ENCODE measurements around the gene FADS1.

FADS1 gene

GRCh38 chr11:61837411-61838005, 20.7 kb upstream of the FADS1 start:
- Mint-ChIP-seq H3K27ac (no peak overlapping the region), H3K27me3 (peaks cover 0 to 4% of the 10 kb centered on the region in 2 donors)

GRCh38 chr11:61836193-61836592, 19.4 kb upstream of the FADS1 start:
- Mint-ChIP-seq H3K27me3 (peaks cover 0 to 4% of the 10 kb centered on the region in 2 donors), H3K4me3 (no peak overlapping the region), H3K9me3 (peaks cover 3 to 7% of the 10 kb centered on the region in 2 donors), H3K4me1 (peaks cover 28 to 52% of the 10 kb centered on the region in 2 donors), H3K27ac (no peak overlapping the region), H3K36me3 (peaks cover 63 to 75% of the 10 kb centered on the region in 2 donors)
- no peak for DNase-seq
- ATAC-seq (replicated peaks) = no peak

More at GRCh38 chr11:61837411-61838005, 20.7 kb upstream of the FADS1 start:
- no peak for DNase-seq
- ATAC-seq (replicated peaks) = no peak
- Mint-ChIP-seq H3K4me3 (no peak overlapping the region), H3K9me3 (peaks cover 3 to 7% of the 10 kb centered on the region in 2 donors), H3K4me1 (peaks cover 21 to 38% of the 10 kb centered on the region in 2 donors), H3K36me3 (peaks cover 69 to 79% of the 10 kb centered on the region in 2 donors)

- DNase-seq (peak; percentile 74), ATAC-seq (replicated peaks) (peak; percentile 99)
- H3K27ac Mint-ChIP-seq = peak overlapping the region; percentile 98
- H3K36me3 Mint-ChIP-seq = peaks cover 60 to 73% of the 10 kb centered on the region in 2 donors
- peaks cover 3 to 7% of the 10 kb centered on the region in 2 donors for H3K9me3 Mint-ChIP-seq
- H3K4me3 Mint-ChIP-seq = peak overlapping the region; percentile 72 to 75
- peaks cover 0 to 4% of the 10 kb centered on the region in 2 donors for H3K27me3 Mint-ChIP-seq
- H3K4me1 Mint-ChIP-seq = peaks cover 40 to 68% of the 10 kb centered on the region in 2 donors
Observed at GRCh38 chr11:61834278-61835048, 17.7 kb upstream of the FADS1 start.

- Mint-ChIP-seq H3K4me1 (peaks cover 42 to 71% of the 10 kb centered on the region in 2 donors), H3K36me3 (peaks cover 59 to 71% of the 10 kb centered on the region in 2 donors), H3K9me3 (peaks cover 2 to 7% of the 10 kb centered on the region in 2 donors), H3K4me3 (peak overlapping the region; percentile 72 to 75), H3K27me3 (peaks cover 0 to 4% of the 10 kb centered on the region in 2 donors), H3K27ac (peak overlapping the region; percentile 98)
- ATAC-seq (replicated peaks) (no peak), DNase-seq (no peak)
Observed at GRCh38 chr11:61833926-61834277, 17.1 kb upstream of the FADS1 start.

- ATAC-seq (replicated peaks) (no peak), DNase-seq (no peak)
- Mint-ChIP-seq H3K4me3 (peak overlapping the region; percentile 65 to 75), H3K27me3 (no peaks in the 10 kb centered on the region), H3K27ac (peak overlapping the region; percentile 98), H3K4me1 (peaks cover 41 to 71% of the 10 kb centered on the region in 2 donors), H3K9me3 (peaks cover 0 to 7% of the 10 kb centered on the region in 2 donors), H3K36me3 (peaks cover 57 to 69% of the 10 kb centered on the region in 2 donors)
Observed at GRCh38 chr11:61833471-61833870, 16.7 kb upstream of the FADS1 start.

- Mint-ChIP-seq H3K9me3 (peaks cover 0 to 7% of the 10 kb centered on the region in 2 donors), H3K36me3 (peaks cover 54 to 69% of the 10 kb centered on the region in 2 donors), H3K4me1 (peaks cover 41 to 72% of the 10 kb centered on the region in 2 donors), H3K4me3 (peak overlapping the region in 1 of 2 donors; percentile 33), H3K27me3 (no peaks in the 10 kb centered on the region), H3K27ac (no peak overlapping the region)
- ATAC-seq (replicated peaks) (no peak), DNase-seq (no peak)
Observed at GRCh38 chr11:61832754-61833153, 16.0 kb upstream of the FADS1 start.

GRCh38 chr11:61832207-61832606, 15.4 kb upstream of the FADS1 start:
- ATAC-seq (replicated peaks) = no peak
- Mint-ChIP-seq H3K27me3 (no peaks in the 10 kb centered on the region), H3K4me3 (peak overlapping the region in 1 of 2 donors; percentile 45), H3K4me1 (peaks cover 42 to 73% of the 10 kb centered on the region in 2 donors), H3K27ac (no peak overlapping the region), H3K36me3 (peaks cover 52 to 66% of the 10 kb centered on the region in 2 donors), H3K9me3 (peaks cover 0 to 7% of the 10 kb centered on the region in 2 donors)
- DNase-seq = no peak

- DNase-seq = no peak
- peaks cover 49 to 85% of the 10 kb centered on the region in 2 donors for H3K4me1 Mint-ChIP-seq
- no peak overlapping the region for H3K27ac Mint-ChIP-seq
- peaks cover 0 to 7% of the 10 kb centered on the region in 2 donors for H3K9me3 Mint-ChIP-seq
- no peak for ATAC-seq (replicated peaks)
- H3K4me3 Mint-ChIP-seq = peak overlapping the region; percentile 86 to 98
- H3K36me3 Mint-ChIP-seq = peaks cover 51 to 66% of the 10 kb centered on the region in 2 donors
- no peaks in the 10 kb centered on the region for H3K27me3 Mint-ChIP-seq
Observed at GRCh38 chr11:61830237-61831105, 13.7 kb upstream of the FADS1 start.

GRCh38 chr11:61829806-61830205, 13.0 kb upstream of the FADS1 start:
- Mint-ChIP-seq H3K27ac (no peak overlapping the region), H3K27me3 (no peaks in the 10 kb centered on the region), H3K9me3 (peaks cover 0 to 7% of the 10 kb centered on the region in 2 donors), H3K36me3 (peaks cover 48 to 62% of the 10 kb centered on the region in 2 donors), H3K4me1 (peaks cover 46 to 79% of the 10 kb centered on the region in 2 donors), H3K4me3 (peak overlapping the region; percentile 86 to 98)
- DNase-seq = no peak
- no peak for ATAC-seq (replicated peaks)

- Mint-ChIP-seq H3K4me3 (peak overlapping the region; percentile 86 to 98), H3K4me1 (peaks cover 43 to 69% of the 10 kb centered on the region in 2 donors), H3K36me3 (peaks cover 44 to 56% of the 10 kb centered on the region in 2 donors), H3K9me3 (peaks cover 0 to 4% of the 10 kb centered on the region in 2 donors), H3K27ac (peak overlapping the region; percentile 98), H3K27me3 (no peaks in the 10 kb centered on the region)
- ATAC-seq (replicated peaks) (peak; percentile 39), DNase-seq (peak; percentile 34)
Observed at GRCh38 chr11:61828629-61829407, 12.0 kb upstream of the FADS1 start.

GRCh38 chr11:61828379-61828628, 11.5 kb upstream of the FADS1 start:
- ATAC-seq (replicated peaks) (peak in 1 of 2 donors; percentile 1), DNase-seq (no peak)
- peaks cover 38 to 64% of the 10 kb centered on the region in 2 donors for H3K4me1 Mint-ChIP-seq
- H3K9me3 Mint-ChIP-seq = no peaks in the 10 kb centered on the region
- peak overlapping the region; percentile 98 for H3K27ac Mint-ChIP-seq
- peak overlapping the region; percentile 86 to 98 for H3K4me3 Mint-ChIP-seq
- H3K27me3 Mint-ChIP-seq = no peaks in the 10 kb centered on the region
- peaks cover 39 to 51% of the 10 kb centered on the region in 2 donors for H3K36me3 Mint-ChIP-seq

GRCh38 chr11:61827571-61828378, 11.0 kb upstream of the FADS1 start, which contains the start of gene FADS2:
Gene FADS2, plus strand, starts transcription at chr11:61828300. Its CDS starts 91 bp downstream, at chr11:61828391.
- ATAC-seq (replicated peaks) (peak; percentile 85 to 86), DNase-seq (peak; percentile 87)
- Mint-ChIP-seq H3K27ac (peak within 1 kb of the TSS; percentile 98), H3K4me1 (peaks cover 34 to 59% of the 10 kb centered on the region in 2 donors), H3K27me3 (no peaks in the 10 kb centered on the region), H3K9me3 (no peaks in the 10 kb centered on the region), H3K4me3 (peak within 1 kb of the TSS; percentile 86 to 98), H3K36me3 (peaks cover 34 to 46% of the 10 kb centered on the region in 2 donors)
